ENCODE data around the gene EBF3. TPM values are rescaled to one million over a fixed set of nuclear protein-coding genes. Genes with fewer than 3 reads are reported as not detected.

EBF3 gene
- total and polyA plus RNA-seq, 9 of the 15 experiments (the other 6 are each of a cell fraction or from before 2014, with no cell fraction given): not detected

DNA sequence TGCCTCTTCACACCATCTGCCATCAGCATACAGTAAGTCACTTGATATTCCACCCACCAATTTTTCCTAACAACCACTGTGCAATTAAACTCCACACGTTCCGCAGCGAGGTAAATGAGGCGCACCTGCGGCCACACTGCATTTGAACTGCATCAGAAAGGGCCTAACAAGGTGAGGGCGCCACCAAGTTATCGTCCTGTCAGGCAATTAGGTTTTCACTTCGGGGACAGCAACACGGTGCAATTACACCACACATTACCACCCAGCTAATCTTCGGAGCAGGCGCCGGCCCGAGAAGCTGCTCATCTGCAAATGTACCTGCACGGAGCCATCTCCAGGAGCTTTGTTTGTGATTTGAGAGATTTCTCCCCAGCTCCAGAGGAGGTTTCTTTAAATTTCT lies 84.4 kb downstream of the EBF3 start (continued):
- TF ChIP-seq, protein P1, sequence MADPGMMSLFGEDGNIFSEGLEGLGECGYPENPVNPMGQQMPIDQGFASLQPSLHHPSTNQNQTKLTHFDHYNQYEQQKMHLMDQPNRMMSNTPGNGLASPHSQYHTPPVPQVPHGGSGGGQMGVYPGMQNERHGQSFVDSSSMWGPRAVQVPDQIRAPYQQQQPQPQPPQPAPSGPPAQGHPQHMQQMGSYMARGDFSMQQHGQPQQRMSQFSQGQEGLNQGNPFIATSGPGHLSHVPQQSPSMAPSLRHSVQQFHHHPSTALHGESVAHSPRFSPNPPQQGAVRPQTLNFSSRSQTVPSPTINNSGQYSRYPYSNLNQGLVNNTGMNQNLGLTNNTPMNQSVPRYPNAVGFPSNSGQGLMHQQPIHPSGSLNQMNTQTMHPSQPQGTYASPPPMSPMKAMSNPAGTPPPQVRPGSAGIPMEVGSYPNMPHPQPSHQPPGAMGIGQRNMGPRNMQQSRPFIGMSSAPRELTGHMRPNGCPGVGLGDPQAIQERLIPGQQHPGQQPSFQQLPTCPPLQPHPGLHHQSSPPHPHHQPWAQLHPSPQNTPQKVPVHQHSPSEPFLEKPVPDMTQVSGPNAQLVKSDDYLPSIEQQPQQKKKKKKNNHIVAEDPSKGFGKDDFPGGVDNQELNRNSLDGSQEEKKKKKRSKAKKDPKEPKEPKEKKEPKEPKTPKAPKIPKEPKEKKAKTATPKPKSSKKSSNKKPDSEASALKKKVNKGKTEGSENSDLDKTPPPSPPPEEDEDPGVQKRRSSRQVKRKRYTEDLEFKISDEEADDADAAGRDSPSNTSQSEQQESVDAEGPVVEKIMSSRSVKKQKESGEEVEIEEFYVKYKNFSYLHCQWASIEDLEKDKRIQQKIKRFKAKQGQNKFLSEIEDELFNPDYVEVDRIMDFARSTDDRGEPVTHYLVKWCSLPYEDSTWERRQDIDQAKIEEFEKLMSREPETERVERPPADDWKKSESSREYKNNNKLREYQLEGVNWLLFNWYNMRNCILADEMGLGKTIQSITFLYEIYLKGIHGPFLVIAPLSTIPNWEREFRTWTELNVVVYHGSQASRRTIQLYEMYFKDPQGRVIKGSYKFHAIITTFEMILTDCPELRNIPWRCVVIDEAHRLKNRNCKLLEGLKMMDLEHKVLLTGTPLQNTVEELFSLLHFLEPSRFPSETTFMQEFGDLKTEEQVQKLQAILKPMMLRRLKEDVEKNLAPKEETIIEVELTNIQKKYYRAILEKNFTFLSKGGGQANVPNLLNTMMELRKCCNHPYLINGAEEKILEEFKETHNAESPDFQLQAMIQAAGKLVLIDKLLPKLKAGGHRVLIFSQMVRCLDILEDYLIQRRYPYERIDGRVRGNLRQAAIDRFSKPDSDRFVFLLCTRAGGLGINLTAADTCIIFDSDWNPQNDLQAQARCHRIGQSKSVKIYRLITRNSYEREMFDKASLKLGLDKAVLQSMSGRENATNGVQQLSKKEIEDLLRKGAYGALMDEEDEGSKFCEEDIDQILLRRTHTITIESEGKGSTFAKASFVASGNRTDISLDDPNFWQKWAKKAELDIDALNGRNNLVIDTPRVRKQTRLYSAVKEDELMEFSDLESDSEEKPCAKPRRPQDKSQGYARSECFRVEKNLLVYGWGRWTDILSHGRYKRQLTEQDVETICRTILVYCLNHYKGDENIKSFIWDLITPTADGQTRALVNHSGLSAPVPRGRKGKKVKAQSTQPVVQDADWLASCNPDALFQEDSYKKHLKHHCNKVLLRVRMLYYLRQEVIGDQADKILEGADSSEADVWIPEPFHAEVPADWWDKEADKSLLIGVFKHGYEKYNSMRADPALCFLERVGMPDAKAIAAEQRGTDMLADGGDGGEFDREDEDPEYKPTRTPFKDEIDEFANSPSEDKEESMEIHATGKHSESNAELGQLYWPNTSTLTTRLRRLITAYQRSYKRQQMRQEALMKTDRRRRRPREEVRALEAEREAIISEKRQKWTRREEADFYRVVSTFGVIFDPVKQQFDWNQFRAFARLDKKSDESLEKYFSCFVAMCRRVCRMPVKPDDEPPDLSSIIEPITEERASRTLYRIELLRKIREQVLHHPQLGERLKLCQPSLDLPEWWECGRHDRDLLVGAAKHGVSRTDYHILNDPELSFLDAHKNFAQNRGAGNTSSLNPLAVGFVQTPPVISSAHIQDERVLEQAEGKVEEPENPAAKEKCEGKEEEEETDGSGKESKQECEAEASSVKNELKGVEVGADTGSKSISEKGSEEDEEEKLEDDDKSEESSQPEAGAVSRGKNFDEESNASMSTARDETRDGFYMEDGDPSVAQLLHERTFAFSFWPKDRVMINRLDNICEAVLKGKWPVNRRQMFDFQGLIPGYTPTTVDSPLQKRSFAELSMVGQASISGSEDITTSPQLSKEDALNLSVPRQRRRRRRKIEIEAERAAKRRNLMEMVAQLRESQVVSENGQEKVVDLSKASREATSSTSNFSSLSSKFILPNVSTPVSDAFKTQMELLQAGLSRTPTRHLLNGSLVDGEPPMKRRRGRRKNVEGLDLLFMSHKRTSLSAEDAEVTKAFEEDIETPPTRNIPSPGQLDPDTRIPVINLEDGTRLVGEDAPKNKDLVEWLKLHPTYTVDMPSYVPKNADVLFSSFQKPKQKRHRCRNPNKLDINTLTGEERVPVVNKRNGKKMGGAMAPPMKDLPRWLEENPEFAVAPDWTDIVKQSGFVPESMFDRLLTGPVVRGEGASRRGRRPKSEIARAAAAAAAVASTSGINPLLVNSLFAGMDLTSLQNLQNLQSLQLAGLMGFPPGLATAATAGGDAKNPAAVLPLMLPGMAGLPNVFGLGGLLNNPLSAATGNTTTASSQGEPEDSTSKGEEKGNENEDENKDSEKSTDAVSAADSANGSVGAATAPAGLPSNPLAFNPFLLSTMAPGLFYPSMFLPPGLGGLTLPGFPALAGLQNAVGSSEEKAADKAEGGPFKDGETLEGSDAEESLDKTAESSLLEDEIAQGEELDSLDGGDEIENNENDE (IDR thresholded peaks at IDR 0.05; ENCODE audit: low read depth, low read length): no peak
- TF ChIP-seq PHF8 (IDR thresholded peaks at IDR 0.05; ENCODE audit: borderline replicate concordance, low read length) (no peak), KLF13 (tag; IDR thresholded peaks at IDR 0.05; ENCODE audit: borderline replicate concordance, low read depth) (no peak), NCOA4 (IDR thresholded peaks at IDR 0.05; ENCODE audit: partially characterized antibody) (no peak), PML (IDR thresholded peaks at IDR 0.05; ENCODE audit: low read length) (no peak), ZNF239 (CRISPR knock-in tag; IDR thresholded peaks at IDR 0.05) (no peak), FOXM1 (IDR thresholded peaks at IDR 0.05; ENCODE audit: low read depth) (no peak), FOXM1 (CRISPR knock-in tag; IDR thresholded peaks at IDR 0.05; ENCODE audit: low read depth) (no peak), FOS (IDR thresholded peaks at IDR 0.05; ENCODE audit: extremely low read depth, insufficient read length) (no peak), HMG20A (CRISPR knock-in tag; conservative IDR thresholded peaks at IDR 0.05) (no peak)
- TF ChIP-seq, protein P2, sequence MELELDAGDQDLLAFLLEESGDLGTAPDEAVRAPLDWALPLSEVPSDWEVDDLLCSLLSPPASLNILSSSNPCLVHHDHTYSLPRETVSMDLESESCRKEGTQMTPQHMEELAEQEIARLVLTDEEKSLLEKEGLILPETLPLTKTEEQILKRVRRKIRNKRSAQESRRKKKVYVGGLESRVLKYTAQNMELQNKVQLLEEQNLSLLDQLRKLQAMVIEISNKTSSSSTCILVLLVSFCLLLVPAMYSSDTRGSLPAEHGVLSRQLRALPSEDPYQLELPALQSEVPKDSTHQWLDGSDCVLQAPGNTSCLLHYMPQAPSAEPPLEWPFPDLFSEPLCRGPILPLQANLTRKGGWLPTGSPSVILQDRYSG (tag; conservative IDR thresholded peaks at IDR 0.05; ENCODE audit: low read depth): no peak
- TF ChIP-seq, protein P3, sequence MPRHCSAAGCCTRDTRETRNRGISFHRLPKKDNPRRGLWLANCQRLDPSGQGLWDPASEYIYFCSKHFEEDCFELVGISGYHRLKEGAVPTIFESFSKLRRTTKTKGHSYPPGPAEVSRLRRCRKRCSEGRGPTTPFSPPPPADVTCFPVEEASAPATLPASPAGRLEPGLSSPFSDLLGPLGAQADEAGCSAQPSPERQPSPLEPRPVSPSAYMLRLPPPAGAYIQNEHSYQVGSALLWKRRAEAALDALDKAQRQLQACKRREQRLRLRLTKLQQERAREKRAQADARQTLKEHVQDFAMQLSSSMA (CRISPR knock-in tag; IDR thresholded peaks at IDR 0.05): no peak
